Hepatic stellate cell (primary cell): Measurements from ENCODE around the gene SH3BP4.

Experiments
- DNase-seq: peaks from one replicate; pipeline ENCODE4 v3.0.0; 2011; ENCODE audit warnings: low spot score

The SH3BP4 gene

GRCh38 chr2:234999740-235000425 lies 48.1 kb downstream of the SH3BP4 start:
- DNase-seq, result no peak

GRCh38 chr2:235000426-235001236 lies 48.8 kb downstream of the SH3BP4 start:
- DNase-seq, result no peak

- DNase-seq, result no peak
Observed at GRCh38 chr2:235001237-235002133, 49.7 kb downstream of the SH3BP4 start.

- no peak for DNase-seq
Observed at GRCh38 chr2:235002198-235003095, 50.6 kb downstream of the SH3BP4 start.

DNA sequence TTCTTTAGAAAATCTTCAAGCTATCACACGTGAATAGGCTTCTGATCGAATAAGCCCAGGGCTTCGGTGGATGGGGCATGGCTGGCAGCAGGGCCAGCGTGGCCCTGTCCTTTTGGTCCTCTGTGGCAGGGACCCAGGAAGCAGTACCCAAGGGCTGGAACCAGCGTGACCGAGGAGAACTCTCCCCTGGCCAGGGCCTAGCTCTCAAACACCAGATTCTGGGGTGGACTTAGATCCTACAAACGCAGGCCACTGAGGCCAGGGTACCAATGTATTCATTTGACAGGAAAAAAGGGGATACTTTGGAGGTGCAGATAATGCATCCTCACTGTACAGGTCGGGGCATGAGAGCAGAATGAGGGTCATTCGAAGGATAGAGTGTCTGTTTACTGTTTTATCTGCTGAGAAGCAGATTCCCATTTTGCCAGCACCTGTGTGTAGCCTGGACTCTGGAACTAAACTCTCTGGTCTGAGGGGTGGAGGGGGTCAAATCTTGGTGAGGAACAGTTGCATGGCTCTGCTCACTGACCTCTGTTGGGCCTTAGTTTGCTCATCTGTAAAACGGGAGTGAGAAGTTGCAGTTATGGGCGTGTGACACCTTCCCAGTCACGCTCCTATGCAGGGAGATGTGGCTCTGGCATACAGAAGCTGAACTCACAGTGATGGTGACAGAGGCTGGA lies 51.4 kb downstream of the SH3BP4 start:
- no peak for DNase-seq

- no peak for DNase-seq
Observed at GRCh38 chr2:235004329-235004903, 52.6 kb downstream of the SH3BP4 start.

- no peak for DNase-seq
Observed at GRCh38 chr2:235005023-235005422, 53.2 kb downstream of the SH3BP4 start.

GRCh38 chr2:235005603-235006259 lies 53.9 kb downstream of the SH3BP4 start:
- no peak for DNase-seq

DNA sequence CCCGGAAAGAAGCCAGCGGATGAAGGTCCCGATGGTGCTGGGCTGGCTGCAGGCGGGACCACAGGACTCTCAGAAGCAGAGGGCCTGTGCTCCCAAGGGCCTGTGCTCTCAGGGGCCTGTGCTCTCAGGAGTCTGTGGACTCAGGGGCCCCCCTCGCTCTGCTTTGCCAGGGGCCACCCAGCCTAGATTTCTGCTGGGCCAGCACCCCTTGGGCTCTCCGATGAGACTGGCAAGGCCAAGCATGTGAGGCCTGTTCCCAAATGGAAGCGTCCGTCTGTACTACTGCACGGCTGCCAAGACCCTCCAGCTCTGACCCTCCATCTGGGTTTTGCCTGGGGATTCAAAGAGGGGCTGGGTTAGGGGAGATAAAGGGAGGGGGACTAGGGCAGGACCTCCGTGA lies 54.6 kb downstream of the SH3BP4 start:
- DNase-seq, result no peak

- DNase-seq, result no peak
Observed at GRCh38 chr2:235006986-235007385, 55.2 kb downstream of the SH3BP4 start.

GRCh38 chr2:235007664-235008457 lies 56.0 kb downstream of the SH3BP4 start:
- DNase-seq, result no peak

- no peak for DNase-seq
Observed at GRCh38 chr2:235008584-235009044, 56.8 kb downstream of the SH3BP4 start.

- no peak for DNase-seq
Observed at GRCh38 chr2:235009081-235009480, 57.3 kb downstream of the SH3BP4 start.

GRCh38 chr2:235010117-235010714 lies 58.4 kb downstream of the SH3BP4 start:
- DNase-seq, result no peak

- no peak for DNase-seq
Observed at GRCh38 chr2:235011607-235011928, 59.8 kb downstream of the SH3BP4 start.

GRCh38 chr2:235011929-235012631 lies 60.3 kb downstream of the SH3BP4 start:
- DNase-seq, result no peak

DNA sequence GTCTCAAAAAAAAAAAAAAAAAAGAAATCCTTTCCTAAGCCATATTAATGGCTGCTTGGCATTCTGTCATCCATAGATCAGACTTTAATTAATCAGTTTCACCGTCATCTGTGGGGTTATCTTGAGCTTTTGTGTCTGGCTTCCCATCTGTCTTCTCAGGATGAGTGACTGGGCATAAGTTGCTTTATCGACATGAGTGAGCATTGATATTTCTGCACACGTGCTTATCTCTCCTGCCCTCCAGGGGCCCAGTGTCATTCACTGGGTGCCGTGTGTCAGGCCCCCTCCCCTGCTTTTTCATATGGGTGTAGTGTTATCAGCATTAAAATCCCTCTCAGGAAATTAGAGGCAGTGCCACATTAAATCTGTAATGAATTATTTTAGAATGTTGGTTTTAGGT lies 65.6 kb downstream of the SH3BP4 start:
- DNase-seq, result no peak

- no peak for DNase-seq
Observed at GRCh38 chr2:235018838-235019237, 67.0 kb downstream of the SH3BP4 start.
